ENCODE measurements around the gene MAPK4.

Gene MAPK4

GRCh38 chr18:50680966-50681365 is 121.1 kb downstream of the MAPK4 start:
- Histone ChIP-seq H3K4me3 (ENCODE audit: low read length in 2 of 2) (no peak overlapping the region), H3K9me3 (ENCODE audit: control insufficient read depth in 2 of 2, low read length in 2 of 2) (no peaks in the 10 kb centered on the region), H3K27me3 (ENCODE audit: control insufficient read depth in 1 of 2, insufficient read depth in 2 of 2, low read length in 2 of 2) (no peaks in the 10 kb centered on the region), H3K36me3 (ENCODE audit: control insufficient read depth in 2 of 2, insufficient read depth in 2 of 2, low read length in 2 of 2) (no peaks in the 10 kb centered on the region), H3K4me1 (ENCODE audit: control insufficient read depth, insufficient read depth, low read length) (no peaks in the 10 kb centered on the region), H3K9ac (ENCODE audit: low read length in 2 of 2) (no peak overlapping the region), H3K27ac (ENCODE audit: low read length) (no peak overlapping the region)

DNA sequence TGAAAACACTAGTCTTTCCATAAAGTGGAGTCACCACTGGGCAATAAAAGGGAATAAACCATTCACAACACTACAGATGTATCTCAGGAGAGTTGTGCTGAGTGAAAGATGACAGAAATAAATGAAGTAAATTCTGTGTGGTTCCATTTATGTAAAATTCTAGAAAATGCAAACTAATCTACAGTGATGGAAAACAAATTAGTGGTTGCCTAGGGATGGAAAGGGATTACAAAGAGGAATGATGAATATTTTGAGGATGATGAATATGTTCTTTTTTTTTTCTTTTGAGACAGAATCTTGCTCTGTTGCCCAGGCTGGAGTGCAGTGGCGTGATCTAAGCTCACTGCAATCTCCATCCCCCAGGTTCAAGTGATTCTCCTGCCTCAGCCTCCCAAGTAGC is 123.0 kb downstream of the MAPK4 start:
- H3K4me3 ChIP-seq (ENCODE audit: low read length in 2 of 2), result no peak overlapping the region
- no peaks in the 10 kb centered on the region for H3K27me3 ChIP-seq (ENCODE audit: control insufficient read depth in 1 of 2, insufficient read depth in 2 of 2, low read length in 2 of 2)
- no peak overlapping the region for H3K9ac ChIP-seq (ENCODE audit: low read length in 2 of 2)

DNA sequence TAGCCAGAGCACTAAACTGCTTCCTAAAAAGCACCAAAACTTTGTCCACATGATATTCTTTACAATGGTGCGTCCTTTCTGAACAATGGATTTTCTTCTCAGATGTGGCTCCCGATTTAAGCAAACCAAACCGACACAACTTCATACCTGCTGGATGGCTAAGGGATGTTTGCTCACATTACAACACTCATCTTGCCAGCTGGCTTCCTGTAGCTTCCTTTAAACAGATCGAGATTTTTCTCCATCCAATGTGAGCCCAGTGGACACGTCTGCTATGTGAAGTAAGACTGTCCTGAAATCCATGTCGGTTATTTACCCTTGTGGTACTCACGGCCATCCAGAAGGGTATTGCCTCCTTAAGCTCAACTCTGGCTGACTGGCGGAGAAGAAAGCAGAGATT is 126.5 kb downstream of the MAPK4 start:
- no peak overlapping the region for H3K27ac ChIP-seq (ENCODE audit: low read length)
- no peaks in the 10 kb centered on the region for H3K27me3 ChIP-seq (ENCODE audit: control insufficient read depth in 1 of 2, insufficient read depth in 2 of 2, low read length in 2 of 2)
- no peak overlapping the region for H3K4me3 ChIP-seq (ENCODE audit: low read length in 2 of 2)
- H3K4me1 ChIP-seq (ENCODE audit: control insufficient read depth, insufficient read depth, low read length), result no peaks in the 10 kb centered on the region
- H3K36me3 ChIP-seq (ENCODE audit: control insufficient read depth in 2 of 2, insufficient read depth in 2 of 2, low read length in 2 of 2), result peaks cover 0 to 2% of the 10 kb centered on the region in 2 donors
- no peaks in the 10 kb centered on the region for H3K9me3 ChIP-seq (ENCODE audit: control insufficient read depth in 2 of 2, low read length in 2 of 2)
- no peak overlapping the region for H3K9ac ChIP-seq (ENCODE audit: low read length in 2 of 2)

More for the DNA sequence above, 123.0 kb downstream of the MAPK4 start:
- Histone ChIP-seq H3K36me3 (ENCODE audit: control insufficient read depth in 2 of 2, insufficient read depth in 2 of 2, low read length in 2 of 2) (peaks cover 0 to 2% of the 10 kb centered on the region in 2 donors), H3K9me3 (ENCODE audit: control insufficient read depth in 2 of 2, low read length in 2 of 2) (no peaks in the 10 kb centered on the region), H3K27ac (ENCODE audit: low read length) (no peak overlapping the region), H3K4me1 (ENCODE audit: control insufficient read depth, insufficient read depth, low read length) (no peaks in the 10 kb centered on the region)

DNA sequence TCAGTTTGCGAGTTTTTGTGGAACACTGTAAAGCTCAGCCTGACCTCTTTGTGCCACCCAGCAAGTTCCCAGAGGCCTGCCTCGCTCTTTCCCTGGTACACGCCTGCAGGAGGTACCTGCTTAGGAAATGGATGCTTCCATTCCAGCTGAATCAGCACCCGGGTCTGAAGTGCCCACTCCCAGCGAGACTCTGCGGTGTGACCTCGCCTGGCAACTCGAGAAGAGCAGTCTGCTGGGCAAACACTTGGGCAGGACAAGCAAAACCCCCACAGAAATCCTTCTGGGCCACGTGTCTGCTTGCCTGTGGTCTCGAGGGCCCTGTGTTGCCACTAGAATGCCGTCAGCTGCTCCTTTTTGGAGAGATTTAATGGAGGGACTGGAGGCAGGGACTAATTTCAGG is 127.6 kb downstream of the MAPK4 start:
- Histone ChIP-seq H3K36me3 (ENCODE audit: control insufficient read depth in 2 of 2, insufficient read depth in 2 of 2, low read length in 2 of 2) (peaks cover 0 to 2% of the 10 kb centered on the region in 2 donors), H3K27me3 (ENCODE audit: control insufficient read depth in 1 of 2, insufficient read depth in 2 of 2, low read length in 2 of 2) (no peaks in the 10 kb centered on the region), H3K4me1 (ENCODE audit: control insufficient read depth, insufficient read depth, low read length) (no peaks in the 10 kb centered on the region), H3K9me3 (ENCODE audit: control insufficient read depth in 2 of 2, low read length in 2 of 2) (no peaks in the 10 kb centered on the region), H3K4me3 (ENCODE audit: low read length in 2 of 2) (no peak overlapping the region), H3K9ac (ENCODE audit: low read length in 2 of 2) (no peak overlapping the region), H3K27ac (ENCODE audit: low read length) (no peak overlapping the region)

GRCh38 chr18:50689578-50689977 is 129.7 kb downstream of the MAPK4 start:
- H3K27ac ChIP-seq (ENCODE audit: low read length), result no peak overlapping the region
- no peak overlapping the region for H3K4me3 ChIP-seq (ENCODE audit: low read length in 2 of 2)
- no peaks in the 10 kb centered on the region for H3K27me3 ChIP-seq (ENCODE audit: control insufficient read depth in 1 of 2, insufficient read depth in 2 of 2, low read length in 2 of 2)
- no peak overlapping the region for H3K9ac ChIP-seq (ENCODE audit: low read length in 2 of 2)
- peaks cover 0 to 2% of the 10 kb centered on the region in 2 donors for H3K36me3 ChIP-seq (ENCODE audit: control insufficient read depth in 2 of 2, insufficient read depth in 2 of 2, low read length in 2 of 2)
- no peaks in the 10 kb centered on the region for H3K9me3 ChIP-seq (ENCODE audit: control insufficient read depth in 2 of 2, low read length in 2 of 2)
- no peaks in the 10 kb centered on the region for H3K4me1 ChIP-seq (ENCODE audit: control insufficient read depth, insufficient read depth, low read length)

GRCh38 chr18:50694147-50694546 is 134.3 kb downstream of the MAPK4 start:
- Histone ChIP-seq H3K36me3 (ENCODE audit: control insufficient read depth in 2 of 2, insufficient read depth in 2 of 2, low read length in 2 of 2) (no peaks in the 10 kb centered on the region), H3K27ac (ENCODE audit: low read length) (no peak overlapping the region), H3K4me3 (ENCODE audit: low read length in 2 of 2) (no peak overlapping the region), H3K9ac (ENCODE audit: low read length in 2 of 2) (no peak overlapping the region), H3K9me3 (ENCODE audit: control insufficient read depth in 2 of 2, low read length in 2 of 2) (no peaks in the 10 kb centered on the region), H3K4me1 (ENCODE audit: control insufficient read depth, insufficient read depth, low read length) (no peaks in the 10 kb centered on the region), H3K27me3 (ENCODE audit: control insufficient read depth in 1 of 2, insufficient read depth in 2 of 2, low read length in 2 of 2) (no peaks in the 10 kb centered on the region)

GRCh38 chr18:50695431-50696176 is 135.7 kb downstream of the MAPK4 start:
- Histone ChIP-seq H3K27me3 (ENCODE audit: control insufficient read depth in 1 of 2, insufficient read depth in 2 of 2, low read length in 2 of 2) (no peaks in the 10 kb centered on the region), H3K27ac (ENCODE audit: low read length) (no peak overlapping the region), H3K9ac (ENCODE audit: low read length in 2 of 2) (no peak overlapping the region), H3K9me3 (ENCODE audit: control insufficient read depth in 2 of 2, low read length in 2 of 2) (no peaks in the 10 kb centered on the region), H3K4me1 (ENCODE audit: control insufficient read depth, insufficient read depth, low read length) (no peaks in the 10 kb centered on the region), H3K4me3 (ENCODE audit: low read length in 2 of 2) (no peak overlapping the region), H3K36me3 (ENCODE audit: control insufficient read depth in 2 of 2, insufficient read depth in 2 of 2, low read length in 2 of 2) (no peaks in the 10 kb centered on the region)

- H3K9me3 ChIP-seq (ENCODE audit: control insufficient read depth in 2 of 2, low read length in 2 of 2), result no peaks in the 10 kb centered on the region
- H3K4me1 ChIP-seq (ENCODE audit: control insufficient read depth, insufficient read depth, low read length), result no peaks in the 10 kb centered on the region
- no peak overlapping the region for H3K27ac ChIP-seq (ENCODE audit: low read length)
- no peak overlapping the region for H3K4me3 ChIP-seq (ENCODE audit: low read length in 2 of 2)
- H3K27me3 ChIP-seq (ENCODE audit: control insufficient read depth in 1 of 2, insufficient read depth in 2 of 2, low read length in 2 of 2), result no peaks in the 10 kb centered on the region
- no peaks in the 10 kb centered on the region for H3K36me3 ChIP-seq (ENCODE audit: control insufficient read depth in 2 of 2, insufficient read depth in 2 of 2, low read length in 2 of 2)
- no peak overlapping the region for H3K9ac ChIP-seq (ENCODE audit: low read length in 2 of 2)
Measured at GRCh38 chr18:50696436-50696835, 136.5 kb downstream of the MAPK4 start.

DNA sequence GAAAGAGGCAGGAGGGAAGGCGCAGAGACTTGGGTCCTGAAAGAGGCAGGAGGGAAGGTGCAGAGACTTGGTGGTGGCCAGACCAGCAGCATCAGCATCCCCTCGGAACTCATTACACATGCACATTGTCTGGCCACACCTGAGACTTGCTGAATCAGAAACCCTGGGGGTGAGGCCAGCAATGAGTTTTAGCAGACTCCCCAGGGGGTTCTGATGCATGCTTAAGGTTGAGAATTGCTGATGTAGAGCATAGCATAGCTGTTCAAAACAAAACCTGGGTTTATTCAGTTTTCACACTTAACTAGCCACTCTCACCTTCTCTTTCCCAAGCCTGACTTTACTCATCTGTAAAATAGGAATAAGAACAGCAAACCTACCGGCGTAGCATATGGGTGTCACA is 137.0 kb downstream of the MAPK4 start:
- no peaks in the 10 kb centered on the region for H3K27me3 ChIP-seq (ENCODE audit: control insufficient read depth in 1 of 2, insufficient read depth in 2 of 2, low read length in 2 of 2)
- H3K9me3 ChIP-seq (ENCODE audit: control insufficient read depth in 2 of 2, low read length in 2 of 2), result no peaks in the 10 kb centered on the region
- no peak overlapping the region for H3K27ac ChIP-seq (ENCODE audit: low read length)
- no peak overlapping the region for H3K4me3 ChIP-seq (ENCODE audit: low read length in 2 of 2)
- no peaks in the 10 kb centered on the region for H3K36me3 ChIP-seq (ENCODE audit: control insufficient read depth in 2 of 2, insufficient read depth in 2 of 2, low read length in 2 of 2)
- no peaks in the 10 kb centered on the region for H3K4me1 ChIP-seq (ENCODE audit: control insufficient read depth, insufficient read depth, low read length)
- no peak overlapping the region for H3K9ac ChIP-seq (ENCODE audit: low read length in 2 of 2)

- no peaks in the 10 kb centered on the region for H3K36me3 ChIP-seq (ENCODE audit: control insufficient read depth in 2 of 2, insufficient read depth in 2 of 2, low read length in 2 of 2)
- no peaks in the 10 kb centered on the region for H3K27me3 ChIP-seq (ENCODE audit: control insufficient read depth in 1 of 2, insufficient read depth in 2 of 2, low read length in 2 of 2)
- no peaks in the 10 kb centered on the region for H3K4me1 ChIP-seq (ENCODE audit: control insufficient read depth, insufficient read depth, low read length)
- no peak overlapping the region for H3K4me3 ChIP-seq (ENCODE audit: low read length in 2 of 2)
- no peaks in the 10 kb centered on the region for H3K9me3 ChIP-seq (ENCODE audit: control insufficient read depth in 2 of 2, low read length in 2 of 2)
- H3K9ac ChIP-seq (ENCODE audit: low read length in 2 of 2), result no peak overlapping the region
- no peak overlapping the region for H3K27ac ChIP-seq (ENCODE audit: low read length)
Measured at GRCh38 chr18:50697509-50697908, 137.6 kb downstream of the MAPK4 start.

GRCh38 chr18:50700245-50701165 is 140.6 kb downstream of the MAPK4 start:
- Histone ChIP-seq H3K27ac (ENCODE audit: low read length) (no peak overlapping the region), H3K9ac (ENCODE audit: low read length in 2 of 2) (no peak overlapping the region), H3K4me3 (ENCODE audit: low read length in 2 of 2) (no peak overlapping the region), H3K9me3 (ENCODE audit: control insufficient read depth in 2 of 2, low read length in 2 of 2) (no peaks in the 10 kb centered on the region), H3K27me3 (ENCODE audit: control insufficient read depth in 1 of 2, insufficient read depth in 2 of 2, low read length in 2 of 2) (no peaks in the 10 kb centered on the region), H3K4me1 (ENCODE audit: control insufficient read depth, insufficient read depth, low read length) (no peaks in the 10 kb centered on the region), H3K36me3 (ENCODE audit: control insufficient read depth in 2 of 2, insufficient read depth in 2 of 2, low read length in 2 of 2) (no peaks in the 10 kb centered on the region)
